ENCODE results near the gene KCNG1. TPM values are rescaled to one million over a fixed set of nuclear protein-coding genes. Genes with fewer than 3 reads are reported as not detected.

The KCNG1 gene
- total RNA-seq, 1 donor from 2014 or later = 1.7 TPM

Other genes starting within 250 kb of the KCNG1 start
- gene BCAS4, start 228.0 kb downstream of the KCNG1 start, total RNA-seq = 2.1 TPM
- gene ADNP, start 91.7 kb downstream of the KCNG1 start, total RNA-seq = 46.4 TPM
- gene DPM1, start 64.6 kb downstream of the KCNG1 start, total RNA-seq = 41.2 TPM
- gene MOCS3, start 64.3 kb downstream of the KCNG1 start, total RNA-seq = 3.6 TPM

Measured in skin of body (tissue), 1 donor.